ENCODE data around the gene SLC35E1.

- no peak for TF ChIP-seq CTCF (optimal IDR thresholded peaks at IDR 0.05 in 1 of 3, IDR thresholded peaks at IDR 0.05 in 1 of 3, conservative IDR thresholded peaks at IDR 0.05 in 1 of 3; ENCODE audit: extremely low read depth in 1 of 3, insufficient read depth in 2 of 3, low read length in 3 of 3)
- TF ChIP-seq EZH2 (IDR thresholded peaks at IDR 0.05; ENCODE audit: low read length), result no peak
Measured at GRCh38 chr19:16575861-16576689, 3.9 kb upstream of the SLC35E1 start.

Data from keratinocyte (primary cell).